ENCODE data around the gene CADM2. TPM values are rescaled to one million over a fixed set of nuclear protein-coding genes. Genes with fewer than 3 reads are reported as not detected.

CADM2 gene
- total and polyA plus RNA-seq, 2 donors (not counting 3 experiments of a cell fraction or from before 2014, with no cell fraction given) = not detected

DNA sequence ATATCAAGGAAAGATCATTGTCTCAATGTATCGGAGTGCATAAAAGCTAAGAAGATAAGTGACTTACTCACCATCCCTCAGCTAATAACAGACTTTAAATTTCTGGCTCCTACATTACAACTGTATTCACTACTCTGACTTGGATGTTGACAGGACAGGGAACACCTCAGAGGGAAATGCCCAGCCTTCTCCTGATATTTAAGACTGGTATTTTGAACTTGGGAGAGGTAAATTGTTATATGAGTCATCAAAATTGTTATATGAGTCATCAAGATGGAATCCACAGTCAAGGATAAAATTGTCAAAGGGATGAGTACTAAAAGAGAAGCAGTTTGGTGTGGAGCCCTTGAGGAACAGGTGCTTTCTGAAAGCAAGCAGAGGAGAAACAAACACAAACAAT, 1070.8 kb downstream of the CADM2 start:
- no peak overlapping the region for H3K4me2 ChIP-seq (ENCODE audit: insufficient read depth, low read length)
- no peaks in the 10 kb centered on the region for H3K27me3 ChIP-seq (ENCODE audit: control insufficient read depth in 2 of 2, insufficient read depth in 2 of 2, low read length in 2 of 2)
- no peak overlapping the region for H3K4me3 ChIP-seq (replicated peaks in 1 of 3; ENCODE audit: insufficient read depth in 1 of 3, low read depth in 1 of 3, low read length in 3 of 3)
- no peak overlapping the region for H2AFZ ChIP-seq (ENCODE audit: low read depth, low read length)
- H3K9ac ChIP-seq (replicated peaks; ENCODE audit: extremely low read depth, insufficient read depth, low read length) = no peak overlapping the region
- no TSS peak for BruUV-seq (replicated peaks)
- TF ChIP-seq JUN (IDR thresholded peaks at IDR 0.05; ENCODE audit: borderline replicate concordance, insufficient read depth, insufficient read length, low read depth) (peak; percentile 43), POLR2AphosphoS5 (IDR thresholded peaks at IDR 0.05; ENCODE audit: insufficient read depth, low read depth, low read length) (no peak)
- no peaks in the 10 kb centered on the region for H3K4me1 ChIP-seq (ENCODE audit: control insufficient read depth, extremely low read depth, insufficient read depth, low read length)
- intact Hi-C loops (cut with micrococcal nuclease) (no loop called here), dilution Hi-C loops (cut with MboI; ENCODE audit: extremely low pct_ligation_motif_present, low sequenced_read_pairs) (no loop called here)
- POLR2A ChIA-PET = no interaction called here
- H4K20me1 ChIP-seq (replicated peaks; ENCODE audit: control insufficient read depth, extremely low read depth, insufficient read depth, low read length) = no peaks in the 10 kb centered on the region
- DNase-seq (ENCODE audit: low read depth, low spot score) = no peak
- H3K9me1 ChIP-seq (replicated peaks; ENCODE audit: control insufficient read depth, extremely low read depth, insufficient read depth, low read length) = no peaks in the 10 kb centered on the region
- no peaks in the 10 kb centered on the region for H3K79me2 ChIP-seq (ENCODE audit: control insufficient read depth, insufficient read depth, low read length)
- FAIRE-seq = no peak
- CTCF ChIA-PET = no interaction called here
- peaks cover 2% of the 10 kb centered on the region for H3K9me3 ChIP-seq (replicated peaks; ENCODE audit: control insufficient read depth, insufficient read depth, low read length)
- no peak overlapping the region for H3K27ac ChIP-seq (ENCODE audit: insufficient read depth, low read depth, low read length)
- H3K36me3 ChIP-seq (ENCODE audit: control insufficient read depth in 2 of 2, extremely low read depth in 1 of 2, insufficient read depth in 2 of 2, low read length in 2 of 2) = no peaks in the 10 kb centered on the region

DNA sequence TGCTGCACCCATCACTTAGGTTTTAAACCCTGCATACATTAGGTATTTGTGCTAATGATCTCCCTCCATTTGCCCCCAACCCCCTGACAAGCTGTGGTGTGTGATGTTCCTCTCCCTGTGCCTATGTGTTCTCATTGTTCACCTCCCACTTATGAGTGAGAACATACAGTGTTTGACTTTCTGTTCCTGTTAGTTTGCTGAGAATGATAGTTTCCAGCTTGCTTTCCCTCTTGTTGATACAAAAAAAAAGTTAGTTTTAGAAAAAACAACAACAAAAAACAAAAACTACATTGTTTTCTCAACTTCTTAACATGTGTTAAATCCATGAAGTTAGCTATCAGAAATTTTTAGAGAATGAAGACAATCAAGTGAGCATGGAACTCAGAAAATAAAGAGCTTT, 1079.1 kb downstream of the CADM2 start:
- no peak for FAIRE-seq
- CTCF ChIA-PET = no interaction called here

More for the DNA sequence above, 1079.1 kb downstream of the CADM2 start:
- TF ChIP-seq, protein P1, sequence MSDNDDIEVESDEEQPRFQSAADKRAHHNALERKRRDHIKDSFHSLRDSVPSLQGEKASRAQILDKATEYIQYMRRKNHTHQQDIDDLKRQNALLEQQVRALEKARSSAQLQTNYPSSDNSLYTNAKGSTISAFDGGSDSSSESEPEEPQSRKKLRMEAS (IDR thresholded peaks at IDR 0.05; ENCODE audit: insufficient read depth, insufficient read length) = no peak
- TF ChIP-seq GATA2 (IDR thresholded peaks at IDR 0.05; ENCODE audit: insufficient read depth, insufficient read length, low read depth, low read length) (no peak), POLR2AphosphoS5 (IDR thresholded peaks at IDR 0.05; ENCODE audit: insufficient read depth, low read depth, low read length) (no peak), EZH2 (IDR thresholded peaks at IDR 0.05; ENCODE audit: borderline replicate concordance, low read depth, low read length, severe bottlenecking) (no peak), POLR2A (IDR thresholded peaks at IDR 0.05; ENCODE audit: low read depth, low read length) (no peak), MYC (IDR thresholded peaks at IDR 0.05; ENCODE audit: low read depth, low read length) (no peak), FOS (IDR thresholded peaks at IDR 0.05; ENCODE audit: borderline replicate concordance, insufficient read depth, low read length) (no peak), JUN (IDR thresholded peaks at IDR 0.05; ENCODE audit: borderline replicate concordance, insufficient read depth, insufficient read length, low read depth) (no peak)
- TF ChIP-seq, protein P2, sequence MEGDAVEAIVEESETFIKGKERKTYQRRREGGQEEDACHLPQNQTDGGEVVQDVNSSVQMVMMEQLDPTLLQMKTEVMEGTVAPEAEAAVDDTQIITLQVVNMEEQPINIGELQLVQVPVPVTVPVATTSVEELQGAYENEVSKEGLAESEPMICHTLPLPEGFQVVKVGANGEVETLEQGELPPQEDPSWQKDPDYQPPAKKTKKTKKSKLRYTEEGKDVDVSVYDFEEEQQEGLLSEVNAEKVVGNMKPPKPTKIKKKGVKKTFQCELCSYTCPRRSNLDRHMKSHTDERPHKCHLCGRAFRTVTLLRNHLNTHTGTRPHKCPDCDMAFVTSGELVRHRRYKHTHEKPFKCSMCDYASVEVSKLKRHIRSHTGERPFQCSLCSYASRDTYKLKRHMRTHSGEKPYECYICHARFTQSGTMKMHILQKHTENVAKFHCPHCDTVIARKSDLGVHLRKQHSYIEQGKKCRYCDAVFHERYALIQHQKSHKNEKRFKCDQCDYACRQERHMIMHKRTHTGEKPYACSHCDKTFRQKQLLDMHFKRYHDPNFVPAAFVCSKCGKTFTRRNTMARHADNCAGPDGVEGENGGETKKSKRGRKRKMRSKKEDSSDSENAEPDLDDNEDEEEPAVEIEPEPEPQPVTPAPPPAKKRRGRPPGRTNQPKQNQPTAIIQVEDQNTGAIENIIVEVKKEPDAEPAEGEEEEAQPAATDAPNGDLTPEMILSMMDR (IDR thresholded peaks at IDR 0.05; ENCODE audit: extremely low read depth in 1 of 2, insufficient read depth in 1 of 2, low read depth in 1 of 2, low read length in 2 of 2) = no peak
- H3K27ac ChIP-seq (ENCODE audit: insufficient read depth, low read depth, low read length) = no peak overlapping the region
- H3K36me3 ChIP-seq (ENCODE audit: control insufficient read depth in 2 of 2, extremely low read depth in 1 of 2, insufficient read depth in 2 of 2, low read length in 2 of 2) = no peaks in the 10 kb centered on the region
- H3K4me3 ChIP-seq (replicated peaks in 1 of 3; ENCODE audit: insufficient read depth in 1 of 3, low read depth in 1 of 3, low read length in 3 of 3) = no peak overlapping the region
- dilution Hi-C loops (cut with MboI; ENCODE audit: extremely low pct_ligation_motif_present, low sequenced_read_pairs) (no loop called here), intact Hi-C loops (cut with micrococcal nuclease) (no loop called here)
- POLR2A ChIA-PET = no interaction called here
- no peaks in the 10 kb centered on the region for H3K9me3 ChIP-seq (replicated peaks; ENCODE audit: control insufficient read depth, insufficient read depth, low read length)
- no peaks in the 10 kb centered on the region for H3K4me1 ChIP-seq (ENCODE audit: control insufficient read depth, extremely low read depth, insufficient read depth, low read length)
- H2AFZ ChIP-seq (ENCODE audit: low read depth, low read length) = no peak overlapping the region
- H4K20me1 ChIP-seq (replicated peaks; ENCODE audit: control insufficient read depth, extremely low read depth, insufficient read depth, low read length) = no peaks in the 10 kb centered on the region
- no peaks in the 10 kb centered on the region for H3K9me1 ChIP-seq (replicated peaks; ENCODE audit: control insufficient read depth, extremely low read depth, insufficient read depth, low read length)
- DNase-seq (ENCODE audit: low read depth, low spot score) = no peak
- no peak overlapping the region for H3K4me2 ChIP-seq (ENCODE audit: insufficient read depth, low read length)
- H3K9ac ChIP-seq (replicated peaks; ENCODE audit: extremely low read depth, insufficient read depth, low read length) = no peak overlapping the region
- H3K27me3 ChIP-seq (ENCODE audit: control insufficient read depth in 2 of 2, insufficient read depth in 2 of 2, low read length in 2 of 2) = no peaks in the 10 kb centered on the region
- BruUV-seq (replicated peaks) = no TSS peak
- H3K79me2 ChIP-seq (ENCODE audit: control insufficient read depth, insufficient read depth, low read length) = no peaks in the 10 kb centered on the region
